HEK293T (cell line): Measurements from ENCODE around the gene BDH1.

Experiments used
- CTCF ChIA-PET: fragments of 350-600 bp; formaldehyde crosslinking; extraction: SDS; loops from one replicate; lab custom pipeline; 2021; ENCODE audit warnings: antibody characterized with exemption, inconsistent platforms; lab: Yijun Ruan, JAX
- POLR2A ChIA-PET: fragments of 350-600 bp; formaldehyde crosslinking; extraction: SDS; loops from one replicate; lab custom pipeline; 2020; ENCODE audit warnings: antibody characterized with exemption, inconsistent platforms; lab: Yijun Ruan, JAX
- DNase-seq: peaks from one replicate; pipeline ENCODE4 v3.0.0; 2012; ENCODE audit warnings: mixed read lengths; ENCODE audit errors: extremely low spot score
- ARNT ChIP-seq: fragments of 450-650 bp; IDR thresholded peaks from 2 replicates; pipeline ENCODE4 v1.6.1; 2017; ENCODE audit warnings: mild to moderate bottlenecking
- BHLHE40 ChIP-seq: fragments of 450-650 bp; IDR thresholded peaks from 2 replicates; pipeline ENCODE4 v1.6.1; 2016; ENCODE audit warnings: mild to moderate bottlenecking, moderate library complexity, borderline replicate concordance
- CTBP1 ChIP-seq: fragments of 450-650 bp; IDR thresholded peaks from 2 replicates; pipeline ENCODE4 v1.6.1; 2016; ENCODE audit warnings: borderline replicate concordance
- ELF4 ChIP-seq: fragments of 450-650 bp; IDR thresholded peaks from 2 replicates; pipeline ENCODE4 v1.6.1; 2017; ENCODE audit warnings: antibody characterized with exemption
- FOXA1 ChIP-seq: fragments of 450-650 bp; IDR thresholded peaks from 2 replicates; pipeline ENCODE4 v1.6.1; 2016; ENCODE audit warnings: mild to moderate bottlenecking
- FOXK2 ChIP-seq: fragments of 450-650 bp; IDR thresholded peaks from 2 replicates; pipeline ENCODE4 v1.6.1; 2016; ENCODE audit warnings: mild to moderate bottlenecking
- FOXM1 ChIP-seq: fragments of 450-650 bp; IDR thresholded peaks from 2 replicates; pipeline ENCODE4 v1.6.1; 2017; ENCODE audit warnings: mild to moderate bottlenecking, borderline replicate concordance
- HDGF ChIP-seq: fragments of 450-650 bp; IDR thresholded peaks from 2 replicates; pipeline ENCODE4 v1.6.1; 2017; ENCODE audit warnings: antibody characterized with exemption, borderline replicate concordance
- L3MBTL2 ChIP-seq: fragments of 450-650 bp; conservative IDR thresholded peaks from 2 replicates; pipeline ENCODE4 v1.6.1; 2016; ENCODE audit warnings: mild to moderate bottlenecking
- LEF1 ChIP-seq: fragments of 450-650 bp; IDR thresholded peaks from 2 replicates; pipeline ENCODE4 v1.6.1; 2017; ENCODE audit warnings: mild to moderate bottlenecking, borderline replicate concordance
- NFRKB ChIP-seq: fragments of 450-650 bp; IDR thresholded peaks from 2 replicates; pipeline ENCODE4 v1.6.1; 2016; ENCODE audit warnings: mild to moderate bottlenecking, moderate library complexity
- SP1 ChIP-seq: fragments of 450-650 bp; IDR thresholded peaks from 2 replicates; pipeline ENCODE4 v1.6.1; 2017
- SUZ12 ChIP-seq: fragments of 450-650 bp; IDR thresholded peaks from 2 replicates; pipeline ENCODE4 v1.6.1; 2016; ENCODE audit warnings: mild to moderate bottlenecking
- TARDBP ChIP-seq: fragments of 450-650 bp; IDR thresholded peaks from 2 replicates; pipeline ENCODE4 v1.6.1; 2016
- ZNF384 ChIP-seq: fragments of 450-650 bp; IDR thresholded peaks from 2 replicates; pipeline ENCODE4 v1.6.1; 2016
- TF ChIP-seq, protein P1 (sequence below): fragments of 450-650 bp; IDR thresholded peaks from 2 replicates; pipeline ENCODE4 v1.6.1; 2016

The BDH1 gene

DNA sequence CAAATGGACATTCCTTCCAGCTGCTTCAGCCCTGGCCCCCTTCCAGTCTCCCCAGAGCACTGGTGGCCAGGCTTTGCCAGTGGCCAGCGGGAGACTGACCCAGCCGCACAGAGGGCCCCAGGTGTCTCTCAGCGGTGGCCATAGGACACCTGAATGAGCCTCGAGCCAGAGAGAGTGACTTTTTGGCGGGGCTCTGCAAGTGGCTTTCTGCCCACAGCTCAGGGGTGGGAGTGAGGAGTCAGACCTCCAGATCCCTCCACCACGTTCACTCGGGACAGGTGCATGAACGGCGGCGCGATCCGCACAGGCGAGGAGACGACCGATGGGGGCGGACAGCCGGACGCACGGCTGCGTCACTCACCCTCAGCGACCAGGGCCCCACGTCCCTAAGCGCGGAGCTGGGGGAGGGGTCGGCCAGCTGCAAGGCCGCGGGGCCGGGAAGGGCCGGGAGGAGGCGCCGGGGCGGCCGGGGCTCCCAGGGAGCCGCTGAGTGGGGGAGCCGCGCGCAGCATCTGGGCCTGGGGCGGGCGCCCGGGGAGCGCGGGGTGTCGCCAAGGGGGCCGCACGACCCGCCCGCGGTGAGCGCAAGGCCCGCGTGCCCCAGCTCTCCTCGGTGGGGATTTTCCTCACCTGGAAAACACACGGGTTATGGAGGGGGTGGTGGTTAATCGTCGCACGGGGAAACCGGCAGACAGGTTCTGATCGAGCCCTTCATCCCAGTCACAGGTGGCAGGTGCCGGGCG is 57.1 kb downstream of the BDH1 start:
- CTCF ChIA-PET: interaction anchor here (0.6 kb wide), 1 partner anchor 384 kb away, joined by 3 read pairs; no protein-coding TSS in a partner anchor
- POLR2A ChIA-PET: no interaction called here
- TF ChIP-seq SUZ12 (no peak), ELF4 (no peak), FOXA1 (no peak), ARNT (no peak), FOXK2 (no peak), ZNF384 (no peak), BHLHE40 (no peak), LEF1 (no peak), HDGF (no peak), CTBP1 (no peak), TARDBP (no peak), FOXM1 (no peak), NFRKB (no peak), SP1 (no peak), L3MBTL2 (no peak)
- TF ChIP-seq, protein P1, sequence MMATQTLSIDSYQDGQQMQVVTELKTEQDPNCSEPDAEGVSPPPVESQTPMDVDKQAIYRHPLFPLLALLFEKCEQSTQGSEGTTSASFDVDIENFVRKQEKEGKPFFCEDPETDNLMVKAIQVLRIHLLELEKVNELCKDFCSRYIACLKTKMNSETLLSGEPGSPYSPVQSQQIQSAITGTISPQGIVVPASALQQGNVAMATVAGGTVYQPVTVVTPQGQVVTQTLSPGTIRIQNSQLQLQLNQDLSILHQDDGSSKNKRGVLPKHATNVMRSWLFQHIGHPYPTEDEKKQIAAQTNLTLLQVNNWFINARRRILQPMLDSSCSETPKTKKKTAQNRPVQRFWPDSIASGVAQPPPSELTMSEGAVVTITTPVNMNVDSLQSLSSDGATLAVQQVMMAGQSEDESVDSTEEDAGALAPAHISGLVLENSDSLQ: no peak
- no peak for DNase-seq

DNA sequence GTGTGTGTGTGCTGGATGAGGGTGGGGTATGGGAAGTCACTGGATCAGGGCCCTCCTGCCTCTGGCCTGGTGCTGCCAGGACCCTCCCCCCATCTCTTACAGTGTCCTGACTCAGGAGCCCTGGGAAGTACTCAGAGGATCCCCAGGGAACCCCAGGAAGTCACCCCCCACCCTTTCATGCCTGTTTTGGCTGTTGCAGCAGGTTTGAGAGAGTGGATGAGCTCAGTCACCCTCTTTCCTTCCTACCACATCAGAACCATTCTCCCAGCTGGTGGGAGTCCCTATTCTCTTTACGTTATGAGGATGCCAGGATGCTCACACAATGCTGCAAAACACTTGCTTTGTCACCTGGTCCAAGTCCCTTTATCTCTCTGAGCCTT is 59.0 kb downstream of the BDH1 start:
- TF ChIP-seq ELF4: no peak
- TF ChIP-seq, protein P1: no peak
- no peak for TF ChIP-seq CTBP1
- no peak for TF ChIP-seq FOXA1
- no peak for TF ChIP-seq HDGF
- no peak for TF ChIP-seq ZNF384
- no peak for TF ChIP-seq BHLHE40
- no peak for TF ChIP-seq FOXK2
- no peak for TF ChIP-seq NFRKB
- no peak for TF ChIP-seq ARNT
- no peak for DNase-seq
- POLR2A ChIA-PET: no interaction called here
- CTCF ChIA-PET: no interaction called here

DNA sequence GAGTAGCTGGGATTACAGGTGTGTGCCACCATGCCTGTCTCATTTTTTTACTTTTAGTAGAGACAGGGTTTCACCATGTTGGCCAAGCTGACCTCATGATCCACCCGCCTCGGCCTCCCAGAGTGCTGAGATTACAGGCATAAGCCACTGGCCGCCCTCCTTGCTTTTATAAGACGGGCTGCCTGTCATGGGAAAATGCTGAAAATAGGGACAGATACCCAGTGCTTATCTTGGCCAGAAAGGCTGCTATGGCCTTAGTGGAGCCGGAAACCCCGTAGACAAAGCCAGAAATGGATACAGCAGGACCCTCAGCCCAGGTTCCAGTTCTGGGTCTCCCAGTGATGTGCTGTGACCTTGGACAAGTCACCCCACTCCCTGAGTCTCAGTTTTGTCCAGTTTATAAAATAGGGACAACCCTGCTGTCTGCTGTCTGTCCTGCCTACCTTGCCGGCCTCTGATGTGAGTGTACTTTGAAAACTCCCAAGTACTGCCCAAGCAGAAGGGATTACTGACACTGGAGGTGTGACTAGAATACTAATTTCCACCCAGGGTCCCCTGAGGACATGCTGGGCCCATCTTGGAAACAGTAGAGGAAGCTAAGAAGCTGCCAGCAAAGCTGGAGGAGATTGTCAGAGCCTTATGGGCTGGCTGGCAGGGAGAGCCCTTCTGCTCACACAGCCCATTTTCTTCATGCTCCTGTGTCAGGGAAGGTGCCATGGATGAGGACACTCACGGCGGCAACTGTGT is 59.6 kb downstream of the BDH1 start:
- no peak for TF ChIP-seq ELF4
- no peak for DNase-seq
- ChIA-PET CTCF (no interaction called here), POLR2A (no interaction called here)

DNA sequence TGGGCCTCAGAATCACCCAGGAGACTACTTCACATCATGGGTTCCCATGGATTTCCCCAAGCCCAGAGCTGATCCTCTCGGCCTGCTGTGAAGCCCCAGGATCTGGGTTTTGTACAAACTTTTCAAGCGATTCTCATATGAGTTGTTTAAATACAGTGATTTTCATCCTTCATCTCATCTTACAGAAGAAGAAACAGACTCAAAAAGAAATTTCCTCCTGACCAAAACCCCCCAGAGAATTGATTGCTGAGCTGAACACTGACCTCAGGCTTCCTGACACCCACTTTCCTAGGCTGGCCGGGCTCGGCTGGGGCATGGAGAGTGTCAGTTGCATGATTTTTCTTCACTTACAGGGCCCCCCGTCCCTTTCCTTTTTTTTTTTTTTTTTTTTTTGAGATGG is 60.3 kb downstream of the BDH1 start:
- no peak for DNase-seq
- CTCF ChIA-PET: no interaction called here
- TF ChIP-seq ELF4: no peak
- TF ChIP-seq L3MBTL2: no peak
- TF ChIP-seq ZNF384: no peak
- no peak for TF ChIP-seq LEF1
- no peak for TF ChIP-seq ARNT
- TF ChIP-seq, protein P1: no peak
- TF ChIP-seq SP1: no peak
- TF ChIP-seq SUZ12: no peak
- no peak for TF ChIP-seq CTBP1
- TF ChIP-seq NFRKB: no peak
- TF ChIP-seq FOXK2: no peak
- TF ChIP-seq TARDBP: no peak
- no peak for TF ChIP-seq HDGF
- no peak for TF ChIP-seq FOXM1
- no peak for TF ChIP-seq BHLHE40
- no peak for TF ChIP-seq FOXA1
- POLR2A ChIA-PET: no interaction called here

DNA sequence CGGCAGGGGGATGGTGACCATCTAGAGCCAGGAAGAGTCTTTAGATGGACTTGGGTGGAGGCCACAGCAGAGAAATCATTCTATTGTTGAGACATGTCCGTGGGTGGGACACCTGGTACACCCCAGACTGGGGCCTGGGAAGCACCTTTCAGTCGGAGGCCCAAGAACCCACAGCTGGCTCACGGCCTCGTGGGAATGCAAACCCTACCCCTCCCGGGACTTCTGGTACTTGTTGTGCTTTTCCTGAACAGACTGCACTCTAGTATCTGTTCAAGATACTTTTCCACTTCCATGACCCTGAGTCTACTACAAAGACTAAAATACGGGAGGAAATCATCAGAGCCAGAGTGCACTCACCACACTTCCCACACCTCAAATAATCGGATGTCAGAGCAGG is 60.7 kb downstream of the BDH1 start:
- POLR2A ChIA-PET: no interaction called here
- no peak for DNase-seq
- CTCF ChIA-PET: no interaction called here
- TF ChIP-seq FOXA1: no peak
- no peak for TF ChIP-seq TARDBP
- no peak for TF ChIP-seq FOXM1
- TF ChIP-seq SP1: no peak
- TF ChIP-seq, protein P1: no peak
- TF ChIP-seq FOXK2: no peak
- TF ChIP-seq LEF1: no peak
- no peak for TF ChIP-seq ARNT
- no peak for TF ChIP-seq L3MBTL2

DNA sequence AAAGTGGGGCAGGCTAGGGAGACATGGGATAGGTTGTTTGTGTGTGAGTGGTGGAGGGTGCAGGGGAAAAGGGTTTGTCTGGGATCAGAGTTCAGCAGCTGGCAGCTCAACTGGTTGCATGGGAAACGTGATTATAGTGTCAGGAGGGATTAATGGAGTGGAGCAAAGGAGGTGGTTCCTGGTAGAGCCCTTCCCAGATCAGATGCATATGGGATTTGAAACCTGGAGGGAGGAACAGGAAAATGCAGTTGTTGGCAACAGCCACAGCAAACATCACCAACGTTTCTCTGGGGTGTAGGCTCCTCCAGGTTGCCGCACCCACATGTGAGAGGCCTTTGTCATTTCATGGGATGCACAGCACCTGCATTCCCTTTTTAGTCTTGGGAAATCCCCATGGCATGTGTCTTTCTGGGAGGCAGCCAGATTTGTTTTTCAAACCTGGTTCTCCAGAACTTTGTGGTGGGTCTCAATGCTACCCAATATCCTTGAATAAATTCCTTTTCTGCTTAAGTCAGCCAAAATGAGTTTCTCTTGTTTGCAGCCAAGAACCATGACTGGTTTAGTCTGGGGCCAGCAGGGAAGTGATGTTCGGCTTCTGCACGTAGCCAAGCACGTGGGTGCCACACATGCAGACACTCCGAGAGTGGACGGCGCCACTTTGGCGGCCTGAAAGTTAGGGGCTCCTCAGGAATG is 61.3 kb downstream of the BDH1 start:
- ChIA-PET POLR2A (no interaction called here), CTCF (no interaction called here)
- TF ChIP-seq FOXM1: no peak
- no peak for TF ChIP-seq FOXA1
- TF ChIP-seq ELF4: no peak
- TF ChIP-seq ZNF384: no peak
- TF ChIP-seq HDGF: no peak
- TF ChIP-seq LEF1: no peak
- TF ChIP-seq L3MBTL2: no peak
- no peak for TF ChIP-seq SP1
- TF ChIP-seq, protein P1: no peak
- TF ChIP-seq CTBP1: no peak
- TF ChIP-seq SUZ12: no peak
- TF ChIP-seq ARNT: no peak
- DNase-seq: no peak
